WTC11 (cell line): ENCODE results near the gene HTRA2. TPM values are rescaled to one million over a fixed set of nuclear protein-coding genes. Genes with fewer than 3 reads are reported as not detected.

Experiments
- ATAC-seq: fragments of 200-7000 bp; cut with Tn5 transposase; 2 replicates; pipeline ENCODE4 v1.10.0; 2021; ENCODE audit warnings: mild to moderate bottlenecking, moderate library complexity
- CTCF ChIA-PET: fragments of 300-600 bp; sonication (Branson Sonifier 250); formaldehyde crosslinking; loops from one replicate; lab custom pipeline; 2021; ENCODE audit warnings: antibody characterized with exemption; lab: Charles Lee
- POLR2A ChIA-PET: fragments of 350-600 bp; sonication (Branson Sonifier 250); formaldehyde crosslinking; loops from one replicate; lab custom pipeline; 2021; ENCODE audit warnings: antibody characterized with exemption; lab: Charles Lee
- DNase-seq: peaks from one replicate; pipeline ENCODE4 v3.0.0; 2021; ENCODE audit warnings: low spot score
- H3K27ac Mint-ChIP-seq: 2 replicates; pipeline ENCODE4 v1.8.0; 2021; ENCODE audit warnings: mixed read lengths
- H3K27me3 Mint-ChIP-seq: 2 replicates; pipeline ENCODE4 v1.8.0; 2021; ENCODE audit warnings: low read depth, mild to moderate bottlenecking, moderate library complexity, mixed read lengths
- H3K36me3 Mint-ChIP-seq: 2 replicates; pipeline ENCODE4 v1.8.0; 2021; ENCODE audit warnings: mixed read lengths
- H3K4me1 Mint-ChIP-seq: 2 replicates; pipeline ENCODE4 v1.8.0; 2022; ENCODE audit warnings: mixed read lengths
- H3K4me3 Mint-ChIP-seq: 2 replicates; pipeline ENCODE4 v1.8.0; 2021; ENCODE audit warnings: mild to moderate bottlenecking, moderate library complexity, mixed read lengths
- H3K9me3 Mint-ChIP-seq: 2 replicates; pipeline ENCODE4 v1.8.0; 2021; ENCODE audit warnings: mixed read lengths
- AR ChIP-seq: fragments of 250-450 bp; sonication (Bioruptor Pico); IDR thresholded peaks from 2 replicates; pipeline ENCODE4 v1.9.0; 2021; ENCODE audit warnings: mild to moderate bottlenecking
- ATF1 ChIP-seq: sonication (generic); formaldehyde crosslinking; IDR thresholded peaks from 2 replicates; pipeline ENCODE4 v1.8.1; 2023; ENCODE audit warnings: mild to moderate bottlenecking, moderate library complexity, missing genetic modification reagents
- CBFB ChIP-seq: sonication (generic); formaldehyde crosslinking; IDR thresholded peaks from 2 replicates; pipeline ENCODE4 v1.8.1; 2022; ENCODE audit warnings: mild to moderate bottlenecking, low read depth, missing genetic modification reagents
- CREM ChIP-seq: sonication (generic); formaldehyde crosslinking; IDR thresholded peaks from 2 replicates; pipeline ENCODE4 v1.8.1; 2022; ENCODE audit warnings: mild to moderate bottlenecking, missing genetic modification reagents, moderate library complexity
- FOXP1 ChIP-seq: sonication (generic); formaldehyde crosslinking; IDR thresholded peaks from 2 replicates; pipeline ENCODE4 v1.8.0; 2022; ENCODE audit warnings: missing genetic modification reagents, mild to moderate bottlenecking, moderate library complexity, borderline replicate concordance
- MAX ChIP-seq: sonication (generic); formaldehyde crosslinking; IDR thresholded peaks from 2 replicates; pipeline ENCODE4 v1.8.0; 2022; ENCODE audit warnings: mild to moderate bottlenecking, missing genetic modification reagents
- NR2C2 ChIP-seq: sonication (generic); formaldehyde crosslinking; IDR thresholded peaks from 2 replicates; pipeline ENCODE4 v1.8.0; 2022; ENCODE audit warnings: mild to moderate bottlenecking, missing genetic modification reagents
- PRDM15 ChIP-seq: sonication (generic); formaldehyde crosslinking; IDR thresholded peaks from 2 replicates; pipeline ENCODE4 v1.8.0; 2022; ENCODE audit warnings: missing genetic modification reagents
- PRRX2 ChIP-seq: fragments of 250-450 bp; sonication (Bioruptor Pico); IDR thresholded peaks from 2 replicates; pipeline ENCODE4 v1.8.0; 2021; ENCODE audit warnings: mild to moderate bottlenecking
- SP1 ChIP-seq: sonication (generic); formaldehyde crosslinking; conservative IDR thresholded peaks from 2 replicates; pipeline ENCODE4 v1.8.1; 2022; ENCODE audit warnings: missing genetic modification reagents
- TEAD4 ChIP-seq: sonication (generic); formaldehyde crosslinking; IDR thresholded peaks from 2 replicates; pipeline ENCODE4 v1.8.0; 2022; ENCODE audit warnings: mild to moderate bottlenecking, missing genetic modification reagents
- USF1 ChIP-seq: sonication (generic); formaldehyde crosslinking; IDR thresholded peaks from 2 replicates; pipeline ENCODE4 v1.8.0; 2022; ENCODE audit warnings: mild to moderate bottlenecking, missing genetic modification reagents
- ZNF121 ChIP-seq: sonication (generic); formaldehyde crosslinking; IDR thresholded peaks from 2 replicates; pipeline ENCODE4 v1.8.0; 2023; ENCODE audit warnings: missing genetic modification reagents
- ZNF219 ChIP-seq: sonication (generic); formaldehyde crosslinking; IDR thresholded peaks from 2 replicates; pipeline ENCODE4 v1.8.0; 2023; ENCODE audit warnings: missing genetic modification reagents, mild to moderate bottlenecking, borderline replicate concordance
- ZNF317 ChIP-seq: sonication (generic); formaldehyde crosslinking; IDR thresholded peaks from 2 replicates; pipeline ENCODE4 v1.8.1; 2023; ENCODE audit warnings: low read depth, mild to moderate bottlenecking, moderate library complexity, missing genetic modification reagents, borderline replicate concordance
- ZNF416 ChIP-seq: fragments of 250-450 bp; sonication (Bioruptor Pico); IDR thresholded peaks from 2 replicates; pipeline ENCODE4 v1.9.0; 2021; ENCODE audit warnings: mild to moderate bottlenecking, inconsistent platforms
- total RNA-seq: library from RNA; stranded (reverse); gene quantifications from 3 replicates; pipeline ENCODE4 v1.2.3, GENCODE V29; 2021
- TF ChIP-seq, protein P1 (sequence below): sonication (generic); formaldehyde crosslinking; IDR thresholded peaks from 2 replicates; pipeline ENCODE4 v1.8.0; 2023; ENCODE audit warnings: missing genetic modification reagents, mild to moderate bottlenecking, borderline replicate concordance
- TF ChIP-seq, protein P2 (sequence below): sonication (generic); formaldehyde crosslinking; IDR thresholded peaks from 2 replicates; pipeline ENCODE4 v1.8.1; 2022; ENCODE audit warnings: low read depth, mild to moderate bottlenecking, moderate library complexity, missing genetic modification reagents, borderline replicate concordance
- TF ChIP-seq, protein P3 (sequence below): sonication (generic); formaldehyde crosslinking; IDR thresholded peaks from 2 replicates; pipeline ENCODE4 v1.8.1; 2022; ENCODE audit warnings: missing genetic modification reagents, borderline replicate concordance

HTRA2 gene
- total RNA-seq, 1 experiment from 2014 or later = 30.0 TPM

- TF ChIP-seq TEAD4 (CRISPR knock-in tag) (peak; percentile 43; the same call in 1 of the 2 replicates), ATF1 (CRISPR knock-in tag) (0 out of 2 replicates have a peak, but pooled peaks have one; percentile 21), CBFB (no peak), USF1 (peak; percentile 47; the same call in 1 of the 2 replicates), ZNF317 (CRISPR knock-in tag) (0 out of 2 replicates have a peak, but pooled peaks have one; percentile 36), PRDM15 (CRISPR knock-in tag) (peak; percentile 91), PRRX2 (CRISPR knock-in tag) (no peak)
Measured at GRCh38 chr2:74515271-74515980, 14.3 kb upstream of the HTRA2 start (continued).

DNA sequence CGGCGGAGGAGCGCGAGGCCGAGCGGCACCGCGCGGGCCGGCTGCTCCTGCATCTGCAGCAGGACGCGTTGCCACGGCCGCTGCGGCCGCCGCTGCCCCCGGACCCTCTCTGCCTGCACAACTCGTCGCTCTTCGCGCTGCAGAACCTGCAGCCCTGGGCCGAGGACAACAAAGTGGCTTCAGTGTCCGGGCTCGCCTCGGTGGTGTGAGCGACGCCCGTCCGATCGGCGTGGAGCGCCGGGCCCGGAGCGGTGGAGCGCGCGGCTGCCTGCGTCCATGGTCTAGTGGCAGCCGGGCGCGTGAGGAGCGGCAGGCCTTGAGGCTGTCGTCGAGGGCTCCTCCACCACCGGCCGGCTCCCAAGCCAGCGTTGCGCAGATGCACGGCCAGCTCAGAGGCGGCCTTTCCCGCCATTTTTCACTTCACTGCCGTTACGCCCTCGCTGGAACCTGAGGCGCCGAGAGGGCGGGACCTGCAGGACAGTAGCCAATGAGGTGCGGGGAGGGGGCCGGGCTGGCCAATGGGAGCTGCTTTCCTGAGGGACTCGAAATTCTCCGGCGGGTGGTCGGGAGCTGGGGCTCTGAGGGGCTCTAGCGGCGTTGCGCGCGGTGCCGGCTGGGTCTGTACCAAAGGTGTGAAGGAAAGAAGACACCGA, 13.6 kb upstream of the HTRA2 start:
- ATAC-seq = peak; percentile 76
- peak; percentile 93 for DNase-seq
- TF ChIP-seq ZNF416 (CRISPR knock-in tag) = no peak
- TF ChIP-seq MAX (CRISPR knock-in tag) = peak; percentile 99
- TF ChIP-seq SP1 (CRISPR knock-in tag) = peak; percentile 71
- TF ChIP-seq NR2C2 (CRISPR knock-in tag) = peak; percentile 66; the same call in 1 of the 2 replicates
- TF ChIP-seq, protein P1, sequence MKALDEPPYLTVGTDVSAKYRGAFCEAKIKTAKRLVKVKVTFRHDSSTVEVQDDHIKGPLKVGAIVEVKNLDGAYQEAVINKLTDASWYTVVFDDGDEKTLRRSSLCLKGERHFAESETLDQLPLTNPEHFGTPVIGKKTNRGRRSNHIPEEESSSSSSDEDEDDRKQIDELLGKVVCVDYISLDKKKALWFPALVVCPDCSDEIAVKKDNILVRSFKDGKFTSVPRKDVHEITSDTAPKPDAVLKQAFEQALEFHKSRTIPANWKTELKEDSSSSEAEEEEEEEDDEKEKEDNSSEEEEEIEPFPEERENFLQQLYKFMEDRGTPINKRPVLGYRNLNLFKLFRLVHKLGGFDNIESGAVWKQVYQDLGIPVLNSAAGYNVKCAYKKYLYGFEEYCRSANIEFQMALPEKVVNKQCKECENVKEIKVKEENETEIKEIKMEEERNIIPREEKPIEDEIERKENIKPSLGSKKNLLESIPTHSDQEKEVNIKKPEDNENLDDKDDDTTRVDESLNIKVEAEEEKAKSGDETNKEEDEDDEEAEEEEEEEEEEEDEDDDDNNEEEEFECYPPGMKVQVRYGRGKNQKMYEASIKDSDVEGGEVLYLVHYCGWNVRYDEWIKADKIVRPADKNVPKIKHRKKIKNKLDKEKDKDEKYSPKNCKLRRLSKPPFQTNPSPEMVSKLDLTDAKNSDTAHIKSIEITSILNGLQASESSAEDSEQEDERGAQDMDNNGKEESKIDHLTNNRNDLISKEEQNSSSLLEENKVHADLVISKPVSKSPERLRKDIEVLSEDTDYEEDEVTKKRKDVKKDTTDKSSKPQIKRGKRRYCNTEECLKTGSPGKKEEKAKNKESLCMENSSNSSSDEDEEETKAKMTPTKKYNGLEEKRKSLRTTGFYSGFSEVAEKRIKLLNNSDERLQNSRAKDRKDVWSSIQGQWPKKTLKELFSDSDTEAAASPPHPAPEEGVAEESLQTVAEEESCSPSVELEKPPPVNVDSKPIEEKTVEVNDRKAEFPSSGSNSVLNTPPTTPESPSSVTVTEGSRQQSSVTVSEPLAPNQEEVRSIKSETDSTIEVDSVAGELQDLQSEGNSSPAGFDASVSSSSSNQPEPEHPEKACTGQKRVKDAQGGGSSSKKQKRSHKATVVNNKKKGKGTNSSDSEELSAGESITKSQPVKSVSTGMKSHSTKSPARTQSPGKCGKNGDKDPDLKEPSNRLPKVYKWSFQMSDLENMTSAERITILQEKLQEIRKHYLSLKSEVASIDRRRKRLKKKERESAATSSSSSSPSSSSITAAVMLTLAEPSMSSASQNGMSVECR (CRISPR knock-in tag) = peak; percentile 79
- TF ChIP-seq, protein P2, sequence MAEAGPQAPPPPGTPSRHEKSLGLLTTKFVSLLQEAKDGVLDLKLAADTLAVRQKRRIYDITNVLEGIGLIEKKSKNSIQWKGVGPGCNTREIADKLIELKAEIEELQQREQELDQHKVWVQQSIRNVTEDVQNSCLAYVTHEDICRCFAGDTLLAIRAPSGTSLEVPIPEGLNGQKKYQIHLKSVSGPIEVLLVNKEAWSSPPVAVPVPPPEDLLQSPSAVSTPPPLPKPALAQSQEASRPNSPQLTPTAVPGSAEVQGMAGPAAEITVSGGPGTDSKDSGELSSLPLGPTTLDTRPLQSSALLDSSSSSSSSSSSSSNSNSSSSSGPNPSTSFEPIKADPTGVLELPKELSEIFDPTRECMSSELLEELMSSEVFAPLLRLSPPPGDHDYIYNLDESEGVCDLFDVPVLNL = peak; percentile 85
- TF ChIP-seq FOXP1 = peak; percentile 97
- peak; percentile 54; the same call in 1 of the 2 replicates for TF ChIP-seq CREM (CRISPR knock-in tag)
- no peak for TF ChIP-seq AR
- TF ChIP-seq, protein P3, sequence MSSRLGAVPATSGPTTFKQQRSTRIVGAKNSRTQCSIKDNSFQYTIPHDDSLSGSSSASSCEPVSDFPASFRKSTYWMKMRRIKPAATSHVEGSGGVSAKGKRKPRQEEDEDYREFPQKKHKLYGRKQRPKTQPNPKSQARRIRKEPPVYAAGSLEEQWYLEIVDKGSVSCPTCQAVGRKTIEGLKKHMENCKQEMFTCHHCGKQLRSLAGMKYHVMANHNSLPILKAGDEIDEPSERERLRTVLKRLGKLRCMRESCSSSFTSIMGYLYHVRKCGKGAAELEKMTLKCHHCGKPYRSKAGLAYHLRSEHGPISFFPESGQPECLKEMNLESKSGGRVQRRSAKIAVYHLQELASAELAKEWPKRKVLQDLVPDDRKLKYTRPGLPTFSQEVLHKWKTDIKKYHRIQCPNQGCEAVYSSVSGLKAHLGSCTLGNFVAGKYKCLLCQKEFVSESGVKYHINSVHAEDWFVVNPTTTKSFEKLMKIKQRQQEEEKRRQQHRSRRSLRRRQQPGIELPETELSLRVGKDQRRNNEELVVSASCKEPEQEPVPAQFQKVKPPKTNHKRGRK (CRISPR knock-in tag) = 0 out of 2 replicates have a peak, but pooled peaks have one; percentile 15
- TF ChIP-seq ZNF121 (CRISPR knock-in tag) = peak; percentile 55; the same call in 1 of the 2 replicates
- TF ChIP-seq ZNF219 (CRISPR knock-in tag) = no peak; the same call in 1 of the 2 replicates

More for the DNA sequence above, 13.6 kb upstream of the HTRA2 start:
- POLR2A ChIA-PET = interaction anchor here (1.0 to 1.1 kb wide), 3 partner anchors 8 to 71 kb away, joined by 3 to 8 read pairs (median 4); no protein-coding TSS in a partner anchor
- Mint-ChIP-seq H3K4me1 (peaks cover 16% of the 10 kb centered on the region), H3K9me3 (peaks cover 8% of the 10 kb centered on the region), H3K27ac (no peak overlapping the region), H3K27me3 (peaks cover 99% of the 10 kb centered on the region), H3K4me3 (no peak overlapping the region), H3K36me3 (peaks cover 9% of the 10 kb centered on the region)
- CTCF ChIA-PET = interaction anchor here (0.6 to 1.9 kb wide), 7 partner anchors 9 to 56 kb away, joined by 3 to 8 read pairs (median 5); partner anchors contain the start of genes AUP1, CCDC142, DQX1 and HTRA2
